GM18526 (cell line): Measurements from ENCODE around the gene SALL1.

Experiments used
- POLR2A ChIP-seq: IDR thresholded peaks from 3 replicates; pipeline ENCODE4 v1.6.1; 2011; ENCODE audit not compliant: insufficient read length; ENCODE audit errors: extremely low read depth

SALL1 gene

DNA sequence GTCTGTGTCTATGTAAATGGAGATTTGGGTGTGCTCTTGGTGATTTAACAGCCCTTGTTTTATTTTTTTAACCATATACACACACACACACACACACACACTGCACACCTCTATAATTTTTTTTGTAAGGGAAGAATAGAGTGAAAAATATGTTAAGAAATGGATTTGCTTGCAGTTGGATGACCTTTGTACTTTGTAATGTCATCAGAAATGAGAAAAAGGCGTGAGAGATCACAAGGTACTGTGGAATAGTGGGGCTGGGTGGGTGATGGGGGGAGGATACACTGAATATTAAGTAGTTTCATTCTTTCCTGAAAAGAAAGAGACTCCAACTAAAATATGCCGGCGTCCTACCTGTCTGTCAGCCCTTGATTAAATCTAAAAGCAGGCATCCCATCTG is 38.7 kb downstream of the SALL1 start:
- TF ChIP-seq POLR2A: no peak

DNA sequence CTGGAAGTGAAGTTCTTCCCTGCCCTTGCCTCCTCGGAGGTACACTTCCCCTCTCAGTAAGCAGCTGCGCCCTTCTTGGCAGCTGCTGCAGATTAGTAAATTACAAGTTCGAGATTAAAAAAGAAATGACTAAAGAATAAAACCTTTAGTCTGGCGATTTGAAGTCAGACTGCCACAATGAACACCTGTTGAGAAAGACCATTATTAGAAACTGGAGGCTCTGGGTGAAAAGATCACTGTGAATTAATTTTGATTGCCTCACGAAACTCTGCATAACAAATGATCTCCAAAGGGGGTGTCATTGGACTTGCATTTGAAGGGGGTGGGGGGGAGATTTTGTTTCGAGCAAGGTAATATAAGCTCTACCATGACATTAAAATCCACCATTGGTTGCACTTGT is 39.3 kb downstream of the SALL1 start:
- TF ChIP-seq POLR2A: no peak

DNA sequence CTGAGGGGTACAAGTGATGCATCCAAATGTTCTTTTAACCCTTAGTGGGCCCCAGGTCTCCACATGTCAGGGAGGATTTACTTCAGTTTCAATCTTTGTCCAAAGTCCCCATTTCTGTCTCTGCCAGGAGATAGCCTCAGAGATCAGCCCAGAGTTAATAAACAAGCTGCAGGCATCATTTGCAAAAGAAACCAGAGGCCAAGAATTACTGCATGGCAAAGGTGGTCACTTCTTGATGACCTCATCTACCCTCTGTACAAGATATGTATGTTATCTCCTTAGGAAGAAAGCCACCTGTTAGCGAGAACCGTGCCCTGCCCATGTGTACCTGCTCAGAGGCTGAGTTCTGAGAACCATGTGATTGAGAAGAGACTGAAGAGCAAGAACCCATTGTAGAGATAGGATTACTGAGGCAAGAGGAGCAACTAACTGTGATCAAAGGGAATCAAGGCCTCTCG is 40.3 kb downstream of the SALL1 start:
- TF ChIP-seq POLR2A: no peak

DNA sequence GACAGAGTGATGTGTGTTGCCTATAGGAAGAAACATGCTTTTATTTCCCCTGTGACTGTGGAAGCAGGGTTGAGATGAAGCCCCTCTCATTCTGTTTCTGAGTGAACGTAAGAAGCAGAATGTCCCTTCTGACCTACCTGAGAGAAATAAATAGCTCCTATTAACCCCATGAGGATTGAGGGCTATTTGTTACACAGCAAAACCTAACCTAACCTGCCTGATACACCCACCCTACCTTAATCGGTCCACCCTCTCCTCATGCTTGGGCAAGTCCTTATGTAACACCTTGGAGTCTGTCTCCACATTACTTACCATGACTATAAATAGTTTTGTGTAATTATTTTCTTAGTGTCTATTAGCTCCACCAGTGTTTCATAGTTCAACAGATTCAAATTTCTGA is 41.9 kb downstream of the SALL1 start:
- TF ChIP-seq POLR2A: no peak

DNA sequence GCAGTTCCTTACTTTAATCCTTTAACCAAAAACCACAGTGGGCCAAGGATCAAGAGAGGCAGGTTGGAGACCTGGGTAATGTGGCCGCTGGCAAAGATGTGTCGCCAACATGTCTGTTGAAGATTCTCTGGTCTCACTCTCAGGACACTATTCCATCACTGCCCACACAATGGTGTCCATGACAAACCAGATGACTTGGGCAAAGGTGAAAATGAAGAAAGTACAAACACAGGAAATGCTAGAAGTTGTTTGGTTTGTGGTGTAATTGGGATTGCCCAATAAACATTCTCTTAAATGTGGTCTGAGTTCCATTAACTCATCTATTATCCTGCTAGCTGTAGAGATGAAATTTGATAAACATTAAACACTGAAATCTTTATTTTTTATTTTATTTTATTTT is 43.3 kb downstream of the SALL1 start:
- no peak for TF ChIP-seq POLR2A

DNA sequence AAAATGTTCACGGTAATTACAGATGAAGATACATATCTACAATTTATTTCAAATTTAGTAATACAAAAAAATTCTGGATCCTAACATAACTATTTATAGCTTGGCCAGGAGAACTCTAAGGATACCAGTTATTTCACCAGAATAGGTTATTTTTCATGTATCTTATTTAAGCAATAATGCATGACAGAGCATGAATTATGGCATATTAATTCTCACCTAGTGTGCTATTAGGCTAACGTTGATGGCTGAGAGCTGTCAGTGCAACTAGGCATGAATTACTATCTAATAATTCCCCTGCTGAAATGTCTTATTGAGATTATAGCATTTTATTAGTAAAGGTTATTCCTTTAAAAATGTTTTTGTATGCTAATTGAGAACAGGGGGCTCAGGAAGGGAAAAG is 44.5 kb downstream of the SALL1 start:
- no peak for TF ChIP-seq POLR2A

DNA sequence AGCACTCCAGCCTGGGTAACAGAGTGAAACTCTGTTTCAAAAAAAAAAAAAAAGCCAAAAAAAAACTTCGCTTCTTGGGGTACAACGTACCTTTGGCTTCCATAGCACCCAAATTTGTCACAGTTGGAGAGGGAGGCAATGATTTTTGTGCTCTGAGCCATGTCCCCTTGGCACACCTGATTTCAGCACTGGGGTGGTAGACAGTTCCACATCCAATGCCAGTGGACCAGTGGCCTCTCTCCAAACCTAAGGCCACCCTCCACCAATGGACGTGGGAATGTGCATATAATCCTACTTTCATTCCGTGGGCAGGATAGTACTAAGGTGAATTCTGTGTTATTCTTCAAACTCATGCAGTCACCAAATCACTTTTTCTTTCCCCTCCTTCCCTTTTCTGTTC is 47.5 kb downstream of the SALL1 start:
- TF ChIP-seq POLR2A: no peak

DNA sequence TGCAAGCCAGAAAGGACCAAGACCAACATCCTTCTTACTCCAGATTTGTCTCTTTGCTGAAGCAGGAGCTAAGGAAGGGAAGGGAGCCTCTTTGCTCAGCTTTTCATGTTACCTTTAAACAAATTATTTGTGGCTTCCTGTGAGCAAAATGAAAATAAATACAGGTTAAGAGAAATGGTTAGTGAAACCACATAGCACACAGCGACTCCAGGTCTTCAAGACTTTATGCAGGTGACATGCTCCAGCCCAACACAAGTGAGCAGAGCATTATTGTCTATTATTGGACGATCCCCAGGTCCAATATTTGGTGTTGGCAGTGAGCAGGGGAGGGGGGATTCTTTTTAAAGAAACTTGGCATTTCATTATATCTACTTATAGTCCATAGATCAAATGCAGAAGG is 53.3 kb downstream of the SALL1 start:
- no peak for TF ChIP-seq POLR2A

DNA sequence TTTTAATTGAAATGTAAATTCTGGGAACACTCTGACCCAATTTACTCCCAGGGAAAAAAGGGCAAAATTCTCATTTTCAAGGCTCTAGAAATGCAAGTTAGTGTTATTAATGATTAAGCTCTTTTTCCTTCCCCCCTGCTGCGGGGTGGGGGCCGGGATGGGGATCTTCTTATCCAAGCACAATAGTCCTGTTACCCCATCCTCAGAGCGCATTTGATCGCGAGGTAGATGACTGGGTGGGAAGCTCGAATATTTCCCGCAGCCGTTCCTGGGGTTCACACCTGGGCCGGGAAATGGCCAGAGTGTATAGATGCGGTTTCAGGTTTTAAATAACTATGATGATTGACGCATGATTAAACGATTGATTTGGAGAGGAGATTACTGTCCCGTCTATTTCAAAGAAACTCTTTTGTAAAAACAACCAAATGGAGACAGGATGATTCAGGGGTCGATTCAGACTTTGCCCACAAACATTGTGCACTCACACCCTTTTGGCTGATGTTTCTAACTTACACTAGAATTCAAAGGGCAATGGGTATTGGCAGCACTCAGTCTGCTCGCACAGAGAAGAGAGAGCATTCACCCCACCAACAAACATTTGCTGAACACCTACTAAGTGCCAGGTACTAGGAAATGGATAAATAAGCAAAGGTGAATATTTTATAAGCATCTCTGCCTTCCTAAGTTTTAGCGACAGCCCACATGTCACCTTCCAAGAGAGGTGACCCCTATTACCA is 55.0 kb downstream of the SALL1 start:
- TF ChIP-seq POLR2A: no peak

DNA sequence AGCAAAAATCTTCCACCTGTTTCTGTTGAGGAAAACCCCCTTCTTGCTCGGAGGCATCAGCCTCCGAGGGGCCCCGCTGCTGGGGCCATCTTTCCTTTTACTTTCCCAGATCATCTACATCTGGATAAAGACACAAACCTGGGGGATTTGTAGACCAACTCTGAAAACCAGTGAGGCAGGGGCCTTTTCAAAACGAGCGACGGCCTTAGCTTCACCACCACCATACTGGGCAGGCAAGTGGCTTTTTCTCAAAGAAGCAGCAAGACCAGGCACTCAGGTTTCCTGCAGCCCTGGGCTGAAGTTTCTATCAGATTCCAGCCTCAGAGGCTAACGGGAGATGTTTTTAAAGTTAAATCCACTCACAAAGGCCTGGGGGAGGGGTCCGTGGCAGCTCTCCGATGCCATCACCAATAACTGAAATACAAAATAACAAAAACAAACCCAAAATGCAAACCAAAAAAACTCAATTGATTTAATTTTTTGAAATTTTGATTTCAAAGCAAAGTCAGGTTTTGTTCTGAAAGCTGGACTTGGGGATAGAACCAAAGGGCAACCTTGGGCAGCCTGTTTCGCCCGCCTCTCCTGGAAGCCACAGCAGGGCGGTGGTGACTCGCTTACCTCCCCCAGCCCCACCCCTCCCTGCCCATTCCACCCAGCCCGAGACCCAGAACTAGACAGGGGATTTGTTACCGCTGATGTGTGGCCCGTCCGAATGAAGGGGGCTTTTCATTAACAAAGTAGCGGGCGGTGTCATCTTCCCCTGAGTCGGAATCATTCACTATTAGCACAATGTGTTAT is 55.8 kb downstream of the SALL1 start:
- TF ChIP-seq POLR2A: no peak

DNA sequence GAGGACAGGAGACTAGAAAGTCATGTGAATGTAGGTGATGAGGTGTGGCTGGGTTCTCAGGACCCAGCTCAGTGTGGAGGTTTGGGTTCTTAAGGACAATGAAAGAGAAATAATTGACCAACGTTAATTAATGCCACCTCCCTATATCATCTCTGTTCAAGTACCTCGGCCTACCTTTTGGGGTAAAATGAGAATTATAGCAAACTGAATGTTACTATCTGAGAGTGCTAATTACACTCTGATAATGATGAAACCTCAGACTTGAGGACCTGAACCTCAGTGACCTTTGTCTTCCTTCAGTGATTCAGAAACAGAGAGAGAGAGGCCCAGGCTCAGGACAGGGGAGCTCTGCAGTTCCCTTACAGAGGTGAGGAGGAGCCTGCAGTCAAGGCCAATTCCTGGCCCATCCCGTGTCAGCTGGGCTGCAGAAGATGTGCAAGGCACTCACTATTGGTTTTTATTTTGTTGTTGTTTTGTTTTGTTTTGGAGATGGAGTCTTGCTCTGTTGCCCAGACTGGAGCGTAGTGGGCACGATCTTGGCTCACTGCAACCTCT is 57.3 kb downstream of the SALL1 start:
- no peak for TF ChIP-seq POLR2A
